PC-9 (cell line): ENCODE results near the gene CYP2R1. TPM values are rescaled to one million over a fixed set of nuclear protein-coding genes. Genes with fewer than 3 reads are reported as not detected.

Experiments used
- BruUV-seq: library from RNA; stranded (reverse); fragments of 400-500 nt; replicated peaks from 2 replicates; lab custom pipeline; 2021; lab: Mats Ljungman, UMichigan
- CTCF ChIA-PET: fragments of 300-600 bp; sonication (Branson Sonifier 250); formaldehyde crosslinking; loops from one replicate; lab custom pipeline; 2022; ENCODE audit warnings: antibody characterized with exemption; lab: Charles Lee
- POLR2A ChIA-PET: fragments of 300-600 bp; sonication (Branson Sonifier 250); formaldehyde crosslinking; loops from one replicate; lab custom pipeline; 2022; ENCODE audit warnings: antibody characterized with exemption; ENCODE audit not compliant: unreplicated experiment; lab: Charles Lee
- DNase-seq, 2 experiments: peaks; one replicate each; pipeline versions ENCODE4 v3.0.0 to v3.0.0-alpha.2; 2015 to 2022; ENCODE audit warnings: mixed read lengths in 1 of 2
- H2AFZ ChIP-seq: fragments of 200-600 bp; sonication (generic); 2 replicates; pipeline ENCODE4 v1.8.1; 2017; ENCODE audit warnings: antibody characterized with exemption
- H3F3A ChIP-seq: fragments of 200-600 bp; sonication (generic); 2 replicates; pipeline ENCODE4 v1.8.1; 2017; ENCODE audit warnings: antibody characterized with exemption, mild to moderate bottlenecking, low read depth; ENCODE audit not compliant: insufficient read depth
- H3K27ac ChIP-seq: fragments of 200-600 bp; sonication (generic); 2 replicates; pipeline ENCODE4 v1.6.1; 2016; ENCODE audit warnings: mixed run types
- H3K27me3 ChIP-seq: fragments of 200-600 bp; sonication (generic); 2 replicates; pipeline ENCODE4 v1.6.1; 2016; ENCODE audit warnings: low read depth, mixed run types; ENCODE audit not compliant: insufficient read depth
- H3K36me3 ChIP-seq: fragments of 200-600 bp; sonication (generic); 2 replicates; pipeline ENCODE4 v1.6.1; 2016; ENCODE audit warnings: low read depth, mixed run types
- H3K4me1 ChIP-seq: fragments of 200-600 bp; sonication (generic); replicated peaks from 2 replicates; pipeline ENCODE4 v1.6.1; 2016; ENCODE audit warnings: mixed run types; ENCODE audit not compliant: insufficient read depth
- H3K4me2 ChIP-seq: fragments of 200-600 bp; sonication (generic); 2 replicates; pipeline ENCODE4 v1.6.1; 2017; ENCODE audit warnings: mixed run types
- H3K4me3 ChIP-seq: fragments of 200-600 bp; sonication (generic); 2 replicates; pipeline ENCODE4 v1.6.1; 2016; ENCODE audit warnings: mixed run types
- H3K79me2 ChIP-seq: fragments of 200-600 bp; sonication (generic); 2 replicates; pipeline ENCODE4 v1.6.1; 2017; ENCODE audit warnings: low read depth, mixed run types
- H3K9me2 ChIP-seq: fragments of 200-600 bp; sonication (generic); 2 replicates; pipeline ENCODE4 v1.8.1; 2017; ENCODE audit warnings: mild to moderate bottlenecking; ENCODE audit not compliant: insufficient read depth
- H3K9me3 ChIP-seq: fragments of 200-600 bp; sonication (generic); 2 replicates; pipeline ENCODE4 v1.8.1; 2016; ENCODE audit warnings: low read depth; ENCODE audit not compliant: insufficient read depth
- H4K20me1 ChIP-seq: fragments of 200-600 bp; sonication (generic); 2 replicates; pipeline ENCODE4 v1.8.1; 2017; ENCODE audit not compliant: insufficient read depth
- EZH2 ChIP-seq: fragments of 200-600 bp; sonication (generic); IDR thresholded peaks from 2 replicates; pipeline ENCODE4 v1.8.0; 2017; ENCODE audit warnings: antibody characterized with exemption, low read depth
- intact Hi-C: fragments of 100-400 bp; cut with micrococcal nuclease; formaldehyde crosslinking; loops from one replicate; pipeline ENCODE4 v1.10.0; 2022; ENCODE audit not compliant: unreplicated experiment
- total RNA-seq: library from RNA; stranded (reverse); gene quantifications from 2 replicates; pipeline ENCODE4 v1.2.3, GENCODE V29; 2021
- TF ChIP-seq, protein P1 (sequence below): fragments of 200-600 bp; sonication (generic); conservative IDR thresholded peaks from 2 replicates; pipeline ENCODE4 v1.6.1; 2017; ENCODE audit warnings: mixed run types, antibody characterized with exemption, mild to moderate bottlenecking, moderate library complexity

CYP2R1 gene
- total RNA-seq, 1 experiment from 2014 or later: 7.2 TPM

DNA sequence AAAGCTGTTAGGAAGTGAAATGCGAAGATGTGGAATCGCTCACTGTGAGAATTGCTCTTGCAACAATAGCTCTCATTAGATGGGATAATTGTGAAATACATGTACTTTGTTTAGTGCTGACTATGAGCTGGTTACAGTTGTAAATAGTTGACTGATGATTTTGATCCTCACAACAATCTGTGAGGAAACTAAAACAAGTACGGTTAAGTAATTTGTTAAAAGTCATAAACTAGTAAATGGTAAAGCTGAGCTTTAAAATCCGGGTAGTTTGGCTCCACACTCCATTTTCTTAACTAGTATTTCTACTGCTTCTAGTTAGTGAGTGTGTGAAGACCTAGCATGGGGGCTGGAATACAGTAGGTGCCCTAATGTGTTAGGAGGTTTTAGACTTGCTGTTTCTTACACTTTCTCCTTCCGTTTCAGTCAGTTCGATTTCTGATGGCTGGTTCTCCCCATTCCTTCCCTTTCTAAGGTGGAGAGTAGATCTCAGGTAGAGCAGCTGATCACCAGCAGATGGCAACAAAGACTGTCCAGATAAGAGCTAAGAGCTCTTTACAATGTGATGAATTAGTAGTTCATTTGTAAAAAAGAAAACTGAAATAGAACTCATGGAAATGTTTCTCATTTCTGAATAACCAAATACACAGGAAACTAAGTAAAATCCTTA, 16.3 kb upstream of the CYP2R1 start:
- Histone ChIP-seq H3K79me2 (no peaks in the 10 kb centered on the region), H3K4me1 (no peaks in the 10 kb centered on the region), H3K4me3 (peak overlapping the region; percentile 14; the same call in 1 of the 2 replicates), H3K4me2 (peak overlapping the region; percentile 67), H2AFZ (no peak overlapping the region), H3K27me3 (no peaks in the 10 kb centered on the region), H4K20me1 (no peaks in the 10 kb centered on the region), H3K27ac (no peak overlapping the region), H3F3A (no peaks in the 10 kb centered on the region), H3K9me2 (no peaks in the 10 kb centered on the region), H3K36me3 (no peaks in the 10 kb centered on the region), H3K9me3 (no peaks in the 10 kb centered on the region)
- intact Hi-C loops: loop anchor here (2.0 to 10.0 kb wide), 4 partner anchors 96 to 300 kb away; partner anchors contain the start of gene CALCB
- TF ChIP-seq EZH2: no peak
- TF ChIP-seq, protein P1, sequence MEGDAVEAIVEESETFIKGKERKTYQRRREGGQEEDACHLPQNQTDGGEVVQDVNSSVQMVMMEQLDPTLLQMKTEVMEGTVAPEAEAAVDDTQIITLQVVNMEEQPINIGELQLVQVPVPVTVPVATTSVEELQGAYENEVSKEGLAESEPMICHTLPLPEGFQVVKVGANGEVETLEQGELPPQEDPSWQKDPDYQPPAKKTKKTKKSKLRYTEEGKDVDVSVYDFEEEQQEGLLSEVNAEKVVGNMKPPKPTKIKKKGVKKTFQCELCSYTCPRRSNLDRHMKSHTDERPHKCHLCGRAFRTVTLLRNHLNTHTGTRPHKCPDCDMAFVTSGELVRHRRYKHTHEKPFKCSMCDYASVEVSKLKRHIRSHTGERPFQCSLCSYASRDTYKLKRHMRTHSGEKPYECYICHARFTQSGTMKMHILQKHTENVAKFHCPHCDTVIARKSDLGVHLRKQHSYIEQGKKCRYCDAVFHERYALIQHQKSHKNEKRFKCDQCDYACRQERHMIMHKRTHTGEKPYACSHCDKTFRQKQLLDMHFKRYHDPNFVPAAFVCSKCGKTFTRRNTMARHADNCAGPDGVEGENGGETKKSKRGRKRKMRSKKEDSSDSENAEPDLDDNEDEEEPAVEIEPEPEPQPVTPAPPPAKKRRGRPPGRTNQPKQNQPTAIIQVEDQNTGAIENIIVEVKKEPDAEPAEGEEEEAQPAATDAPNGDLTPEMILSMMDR: peak; percentile 67
- no peak for DNase-seq
- BruUV-seq: no TSS peak
- CTCF ChIA-PET: interaction anchor here (0.9 to 1.7 kb wide), 3 partner anchors 119 to 1136 kb away, joined by 3 to 15 read pairs (median 6); no protein-coding TSS in a partner anchor
- POLR2A ChIA-PET: interaction anchor here (1.1 kb wide), 1 partner anchor 16 kb away, joined by 3 read pairs; the partner anchor contains the start of gene CYP2R1

- BruUV-seq: no TSS peak
- Histone ChIP-seq H3K4me3 (no peak overlapping the region; the same call in 1 of the 2 replicates), H4K20me1 (no peaks in the 10 kb centered on the region), H3K79me2 (no peaks in the 10 kb centered on the region), H2AFZ (no peak overlapping the region), H3K4me1 (0 out of 2 replicates have a peak, but pooled peaks cover 5% of the 10 kb centered on the region), H3K27ac (no peak overlapping the region), H3K27me3 (no peaks in the 10 kb centered on the region), H3K9me2 (no peaks in the 10 kb centered on the region), H3K9me3 (no peaks in the 10 kb centered on the region), H3K36me3 (no peaks in the 10 kb centered on the region), H3F3A (no peaks in the 10 kb centered on the region), H3K4me2 (peak overlapping the region; percentile 67)
- CTCF ChIA-PET: interaction anchor here (0.9 to 1.7 kb wide), 3 partner anchors 118 to 1135 kb away, joined by 3 to 15 read pairs (median 6); no protein-coding TSS in a partner anchor
- POLR2A ChIA-PET: interaction anchor here (1.1 kb wide), 1 partner anchor 16 kb away, joined by 3 read pairs; the partner anchor contains the start of gene CYP2R1
- DNase-seq: peak in 1 of 2 experiments; percentile 23
- TF ChIP-seq, protein P1: peak; percentile 78
- TF ChIP-seq EZH2: no peak
- intact Hi-C loops: loop anchor here (2.0 to 10.0 kb wide), 4 partner anchors 97 to 301 kb away; partner anchors contain the start of gene CALCB
Observed at GRCh38 chr11:14907411-14908213, 15.6 kb upstream of the CYP2R1 start.

DNA sequence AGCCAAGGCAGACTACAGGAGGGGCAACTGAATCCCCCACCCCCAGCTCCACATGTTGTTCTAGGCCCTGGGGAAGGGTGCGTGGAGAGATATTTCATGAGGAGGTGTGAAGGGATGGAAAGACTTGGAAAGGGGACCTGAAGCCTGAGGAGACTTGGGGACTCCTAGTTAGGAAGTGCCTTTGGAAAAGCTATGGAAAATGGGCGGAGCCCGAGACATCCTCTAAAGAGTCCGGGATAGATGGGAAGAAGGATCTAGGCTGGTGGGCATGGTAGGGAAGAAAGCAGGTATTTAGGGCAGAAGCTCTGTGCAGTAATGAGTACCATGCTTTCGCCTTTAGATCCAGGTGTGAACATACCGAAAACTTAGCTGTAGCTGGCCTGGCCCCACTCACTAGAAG, 15.0 kb upstream of the CYP2R1 start:
- no peaks in the 10 kb centered on the region for H3K36me3 ChIP-seq
- no peak overlapping the region for H2AFZ ChIP-seq
- H3K79me2 ChIP-seq: no peaks in the 10 kb centered on the region
- H3K27ac ChIP-seq: no peak overlapping the region
- H3K4me1 ChIP-seq: 0 out of 2 replicates have a peak, but pooled peaks cover 5% of the 10 kb centered on the region
- TF ChIP-seq, protein P1: no peak
- TF ChIP-seq EZH2: no peak
- no peak overlapping the region for H3K4me2 ChIP-seq
- ChIA-PET POLR2A (interaction anchor here (1.1 kb wide), 1 partner anchor 15 kb away, joined by 3 read pairs; the partner anchor contains the start of gene CYP2R1), CTCF (interaction anchor here (1.6 kb wide), 1 partner anchor 117 kb away, joined by 15 read pairs; no protein-coding TSS in a partner anchor)
- H4K20me1 ChIP-seq: no peaks in the 10 kb centered on the region
- no peaks in the 10 kb centered on the region for H3K27me3 ChIP-seq
- BruUV-seq: no TSS peak
- H3K4me3 ChIP-seq: no peak overlapping the region
- H3F3A ChIP-seq: no peaks in the 10 kb centered on the region
- intact Hi-C loops: loop anchor here (5.0 to 10.0 kb wide), 3 partner anchors 98 to 168 kb away; partner anchors contain the start of gene CALCB
- no peaks in the 10 kb centered on the region for H3K9me2 ChIP-seq
- no peak for DNase-seq
- H3K9me3 ChIP-seq: no peaks in the 10 kb centered on the region
